H1 (cell line): Measurements from ENCODE around the gene ADAMTS17. TPM values are rescaled to one million over a fixed set of nuclear protein-coding genes. Genes with fewer than 3 reads are reported as not detected.

Source experiments
- CTCF ChIA-PET: fragments of 300-600 bp; sonication (Branson Sonifier 250); formaldehyde crosslinking; loops from one replicate; lab custom pipeline; 2021; ENCODE audit not compliant: partially characterized antibody; lab: Charles Lee
- POLR2A ChIA-PET: fragments of 300-600 bp; sonication (Branson Sonifier 250); formaldehyde crosslinking; loops from one replicate; lab custom pipeline; 2021; ENCODE audit warnings: inconsistent platforms; ENCODE audit not compliant: partially characterized antibody; lab: Charles Lee
- DNase-seq, 2 experiments: peaks; one replicate each; pipeline versions ENCODE4 v3.0.0 to v3.0.0-alpha.2; 2010 to 2022; ENCODE audit warnings: low spot score in 2 of 2, low read depth in 1 of 2, mixed read lengths in 1 of 2
- FAIRE-seq: peaks from 2 replicates; lab custom pipeline; 2011; peaks lifted over from hg19 to GRCh38; lab: Jason Lieb, UNC
- H2AFZ ChIP-seq: 2 replicates; pipeline ENCODE4 v1.8.1; 2012; ENCODE audit warnings: low read length, inconsistent platforms
- H2AK5ac ChIP-seq: 2 replicates; pipeline ENCODE4 v1.6.1; 2013; ENCODE audit warnings: low read depth, low read length
- H2BK120ac ChIP-seq: replicated peaks from 2 replicates; pipeline ENCODE3; 2013; ENCODE audit warnings: low read depth, low read length, inconsistent platforms
- H2BK12ac ChIP-seq: 2 replicates; pipeline ENCODE4 v1.6.1; 2013; ENCODE audit warnings: low read depth, low read length
- H2BK15ac ChIP-seq: 2 replicates; pipeline ENCODE4 v1.6.1; 2013; ENCODE audit warnings: low read length
- H2BK20ac ChIP-seq: 2 replicates; pipeline ENCODE4 v1.6.1; 2013; ENCODE audit warnings: low read length
- H2BK5ac ChIP-seq: 2 replicates; pipeline ENCODE4 v1.6.1; 2013; ENCODE audit warnings: low read depth, low read length
- H3K14ac ChIP-seq: 2 replicates; pipeline ENCODE4 v1.6.1; 2013; ENCODE audit warnings: inconsistent platforms; ENCODE audit not compliant: insufficient read length
- H3K18ac ChIP-seq: 2 replicates; pipeline ENCODE4 v1.6.1; 2013; ENCODE audit warnings: low read length; ENCODE audit errors: extremely low read depth
- H3K23ac ChIP-seq: 2 replicates; pipeline ENCODE4 v1.6.1; 2013; ENCODE audit warnings: inconsistent platforms; ENCODE audit not compliant: insufficient read length
- H3K23me2 ChIP-seq: 2 replicates; pipeline ENCODE4 v1.6.1; 2013; ENCODE audit warnings: low read depth, low read length
- H3K27ac ChIP-seq: 2 replicates; pipeline ENCODE4 v1.6.1; 2011; ENCODE audit warnings: low read depth, low read length, inconsistent platforms
- H3K27me3 ChIP-seq, 4 experiments: replicated peaks in 1 of 4; 1 replicate in 1 of 4; 2 replicates in 3 of 4; pipeline versions ENCODE4 v1.6.1 to v1.8.1; 2011 to 2013; ENCODE audit warnings: low read length in 3 of 4, mild to moderate bottlenecking in 3 of 4, inconsistent platforms in 2 of 4, mixed read lengths in 2 of 4, moderate library complexity in 1 of 4; ENCODE audit not compliant: control insufficient read depth in 3 of 4, insufficient read depth in 3 of 4; ENCODE audit errors: extremely low read depth in 1 of 4
- H3K36me3 ChIP-seq, 4 experiments: 2 replicates each; pipeline versions ENCODE4 v1.6.1 to v1.8.1; 2011 to 2013; ENCODE audit warnings: mild to moderate bottlenecking in 4 of 4, low read length in 3 of 4, moderate library complexity in 2 of 4, control low read depth in 1 of 4, inconsistent platforms in 1 of 4; ENCODE audit not compliant: insufficient read depth in 4 of 4, control insufficient read depth in 2 of 4
- H3K4ac ChIP-seq: replicated peaks from 2 replicates; pipeline ENCODE3; 2013; ENCODE audit warnings: low read length, low read depth, mixed read lengths, inconsistent platforms; ENCODE audit not compliant: insufficient read length
- H3K4me1 ChIP-seq, 4 experiments: replicated peaks in 1 of 4; 1 replicate in 1 of 4; 2 replicates in 3 of 4; pipeline versions ENCODE4 v1.6.1 to v1.8.1; 2011 to 2013; ENCODE audit warnings: low read length in 3 of 4, inconsistent platforms in 2 of 4, mixed read lengths in 1 of 4; ENCODE audit not compliant: insufficient read depth in 4 of 4, control insufficient read depth in 3 of 4
- H3K4me2 ChIP-seq, 2 experiments: 2 replicates each; pipeline versions ENCODE4 v1.6.1 to v1.8.1; 2011 to 2013; ENCODE audit warnings: low read depth in 2 of 2, low read length in 2 of 2, control low read depth in 1 of 2, inconsistent platforms in 1 of 2, mild to moderate bottlenecking in 1 of 2; ENCODE audit not compliant: insufficient read depth in 1 of 2
- H3K4me3 ChIP-seq, 4 experiments: fragments of 200-600, 300-600 bp in 1 of 4; sonication (generic), shearing (Covaris generic), sonication (Bioruptor Twin) in 1 of 4; 2 replicates each; pipeline versions ENCODE4 v1.5.1 to v1.8.1; 2011 to 2016; ENCODE audit warnings: low read length in 4 of 4, low read depth in 3 of 4, control low read depth in 2 of 4, inconsistent platforms in 2 of 4, mild to moderate bottlenecking in 2 of 4, mixed read lengths in 1 of 4, moderate library complexity in 1 of 4; ENCODE audit not compliant: insufficient read depth in 2 of 4; ENCODE audit errors: extremely low read depth in 1 of 4
- H3K56ac ChIP-seq: replicated peaks from 2 replicates; pipeline ENCODE3; 2013; ENCODE audit warnings: low read depth, mild to moderate bottlenecking, mixed read lengths, low read length, inconsistent platforms; ENCODE audit not compliant: insufficient read length
- H3K79me1 ChIP-seq: 2 replicates; pipeline ENCODE4 v1.6.1; 2013; ENCODE audit warnings: low read depth, low read length, control low read depth
- H3K79me2 ChIP-seq, 2 experiments: 2 replicates each; pipeline versions ENCODE4 v1.6.1 to v1.8.1; 2012 to 2013; ENCODE audit warnings: low read length in 2 of 2, mild to moderate bottlenecking in 2 of 2, inconsistent platforms in 1 of 2; ENCODE audit not compliant: insufficient read depth in 2 of 2, control insufficient read depth in 1 of 2
- H3K9ac ChIP-seq, 4 experiments: replicated peaks in 1 of 4; 1 replicate in 1 of 4; 2 replicates in 3 of 4; pipeline versions ENCODE4 v1.6.1 to v1.8.1; 2011 to 2013; ENCODE audit warnings: low read depth in 3 of 4, low read length in 3 of 4, control low read depth in 2 of 4, mild to moderate bottlenecking in 2 of 4, moderate library complexity in 2 of 4, inconsistent platforms in 1 of 4; ENCODE audit errors: extremely low read depth in 1 of 4
- H3K9me3 ChIP-seq, 2 experiments: 2 replicates each; pipeline versions ENCODE4 v1.6.1 to v1.8.1; 2012 to 2013; ENCODE audit warnings: mild to moderate bottlenecking in 2 of 2, moderate library complexity in 2 of 2, control low read depth in 1 of 2, inconsistent platforms in 1 of 2, low read depth in 1 of 2, low read length in 1 of 2, mixed read lengths in 1 of 2; ENCODE audit not compliant: insufficient read depth in 2 of 2
- H4K20me1 ChIP-seq, 2 experiments: replicated peaks in 1 of 2; 2 replicates each; pipeline versions ENCODE3 to v1.8.1; 2011 to 2013; ENCODE audit warnings: inconsistent platforms in 2 of 2, low read length in 2 of 2, mild to moderate bottlenecking in 1 of 2; ENCODE audit not compliant: insufficient read depth in 2 of 2, control insufficient read depth in 1 of 2
- H4K5ac ChIP-seq: 2 replicates; pipeline ENCODE4 v1.6.1; 2013; ENCODE audit warnings: low read length, low read depth, mixed read lengths, inconsistent platforms; ENCODE audit not compliant: insufficient read length
- H4K8ac ChIP-seq: 2 replicates; pipeline ENCODE4 v1.8.0; 2013; ENCODE audit warnings: mild to moderate bottlenecking, moderate library complexity, low read length, inconsistent platforms; ENCODE audit not compliant: insufficient read depth; ENCODE audit errors: extremely low read depth
- H4K91ac ChIP-seq: replicated peaks from 2 replicates; pipeline ENCODE3; 2013; ENCODE audit warnings: low read length, mixed read lengths, inconsistent platforms; ENCODE audit not compliant: insufficient read length
- E2F6 ChIP-seq: IDR thresholded peaks from 2 replicates; pipeline ENCODE4 v1.6.1; 2012; ENCODE audit warnings: inconsistent platforms
- MAX ChIP-seq: IDR thresholded peaks from 2 replicates; pipeline ENCODE4 v1.6.1; 2012; ENCODE audit warnings: inconsistent platforms
- RNF2 ChIP-seq: fragments of 200-900, 300-1000 bp; sonication (generic); IDR thresholded peaks from 2 replicates; pipeline ENCODE4 v1.7.1; 2016; ENCODE audit warnings: borderline replicate concordance, low read depth, mild to moderate bottlenecking, antibody characterized with exemption, low read length; ENCODE audit not compliant: poor library complexity, severe bottlenecking; ENCODE audit errors: missing control alignments
- TAF1 ChIP-seq: IDR thresholded peaks from 2 replicates; pipeline ENCODE4 v1.6.1; 2011; ENCODE audit warnings: mild to moderate bottlenecking, low read depth, low read length
- TCF12 ChIP-seq: IDR thresholded peaks from 2 replicates; pipeline ENCODE4 v1.6.1; 2011; ENCODE audit warnings: low read depth, mild to moderate bottlenecking, low read length
- WGBS, 2 experiments: shearing (Covaris generic) in 1 of 2; methylation state at CpG; one replicate each; pipeline versions ENCODE4 v1.1.6 to v1.1.7; 2013 to 2015; ENCODE audit warnings: low lambda C conversion rate in 2 of 2, mixed read lengths in 2 of 2, inconsistent platforms in 1 of 2, low coverage in 1 of 2, missing lambda C conversion rate in 1 of 2; ENCODE audit not compliant: insufficient replicate concordance in 2 of 2, insufficient coverage in 1 of 2, insufficient read length in 1 of 2; ENCODE audit errors: extremely low coverage in 1 of 2, missing lambda C conversion rate in 1 of 2; 5-methylcytosine and 5-hydroxymethylcytosine counted together
- polyA plus RNA-seq, 7 experiments: library from polyadenylated mRNA; depleted of rRNA in 3 of 7; stranded (reverse) in 5 of 7; unstranded in 2 of 7; fragments of >200 nt in 5 of 7; fragments of 200-250 nt in 2 of 7; gene quantifications; 1 replicate in 5 of 7; 2 replicates in 1 of 7; 4 replicates in 1 of 7; pipeline versions ENCODE4 v1.2.1 to v1.2.3, GENCODE V29; 2011 to 2013; ENCODE audit warnings: missing spikeins in 2 of 7, mixed read lengths in 2 of 7
- total RNA-seq: library from RNA; stranded (reverse); fragmentation: NEBNext Ultra II Directional; extraction: Animal tissue kit (Norgen Biotek cat#: 25700); gene quantifications from 2 replicates; pipeline ENCODE4 v1.2.1, GENCODE V29; 2021

The ADAMTS17 gene
- total and polyA plus RNA-seq, 2 of the 8 experiments (the other 6 are each of a cell fraction or from before 2014, with no cell fraction given), result 0.51 to 1.7 TPM

- no peaks in the 10 kb centered on the region for H3K23me2 ChIP-seq
- no peak overlapping the region for H2BK5ac ChIP-seq
- no peak overlapping the region for H3K18ac ChIP-seq
- H4K20me1 ChIP-seq, result no peaks in the 10 kb centered on the region
- no peaks in the 10 kb centered on the region for H3K27me3 ChIP-seq
- no peak overlapping the region for H3K4me3 ChIP-seq
- H2BK120ac ChIP-seq, result no peak overlapping the region
- H3K4ac ChIP-seq, result no peak overlapping the region
- no peaks in the 10 kb centered on the region for H3K79me1 ChIP-seq
- WGBS, 2 experiments, result 55% methylated on average over 10 of the region's 10 CpGs; no CpG with 5 or more reads in 1 of the 2 experiments
- H3K56ac ChIP-seq, result no peak overlapping the region
- no peak overlapping the region for H3K27ac ChIP-seq
- H3K79me2 ChIP-seq, result no peaks in the 10 kb centered on the region
- H2BK20ac ChIP-seq, result no peak overlapping the region
- no peaks in the 10 kb centered on the region for H3K36me3 ChIP-seq
- H2BK12ac ChIP-seq, result peak overlapping the region; percentile 60; the same call in 1 of the 2 replicates
- no peaks in the 10 kb centered on the region for H3K9me3 ChIP-seq
- no peak overlapping the region for H2AK5ac ChIP-seq
- H3K4me1 ChIP-seq, result peaks cover 8 to 26% (median 16%) of the 10 kb centered on the region in 4 experiments
- H2AFZ ChIP-seq, result no peak overlapping the region
- H4K5ac ChIP-seq, result no peak overlapping the region
- no peak overlapping the region for H3K23ac ChIP-seq
- H2BK15ac ChIP-seq, result no peak overlapping the region
- CTCF ChIA-PET, result interaction anchor here (0.6 to 1.9 kb wide), 13 partner anchors 8 to 367 kb away, joined by 3 to 9 read pairs (median 3); no protein-coding TSS in a partner anchor
- no peak overlapping the region for H4K91ac ChIP-seq
- DNase-seq (no peak), FAIRE-seq (no peak)
- no peak overlapping the region for H3K9ac ChIP-seq
- no peak overlapping the region for H3K4me2 ChIP-seq
- H3K14ac ChIP-seq, result no peak overlapping the region
- TF ChIP-seq TCF12 (no peak), TAF1 (no peak), MAX (peak; percentile 96), E2F6 (peak; percentile 99), RNF2 (no peak)
- no peak overlapping the region for H4K8ac ChIP-seq
- POLR2A ChIA-PET, result no interaction called here
These were observed 363.3 kb downstream of the ADAMTS17 start for GRCh38 chr15:99978426-99978825.
